Measurements from ENCODE around the gene CNP. TPM values are rescaled to one million over a fixed set of nuclear protein-coding genes. Genes with fewer than 3 reads are reported as not detected.
"Not testable (repeated sequence)": the region's sequence is repeated elsewhere in the genome, so short reads cannot be mapped to it uniquely, and the experiment has no call there.

Gene CNP
- total and polyA plus RNA-seq, 10 of the 15 experiments (the other 5 are each of a cell fraction or from before 2014, with no cell fraction given), result 1.8 to 60.7 (median 31.4) TPM

- TF ChIP-seq CREM (IDR thresholded peaks at IDR 0.05; ENCODE audit: low read depth), result peak; percentile 32; the same call in 1 of the 2 replicates
- TF ChIP-seq SUZ12 (IDR thresholded peaks at IDR 0.05; ENCODE audit: unreplicated experiment), result no peak
- TF ChIP-seq RELA (IDR thresholded peaks at IDR 0.05; ENCODE audit: borderline replicate concordance, partially characterized antibody), result no peak
- peak; percentile 92; the same call in 1 of the 2 replicates for TF ChIP-seq POLR2AphosphoS2 (IDR thresholded peaks at IDR 0.05; ENCODE audit: low read depth, low read length)
- TF ChIP-seq YBX1 (IDR thresholded peaks at IDR 0.05), result no peak
- peak; percentile 97 for TF ChIP-seq POLR2A (IDR thresholded peaks at IDR 0.05; ENCODE audit: low read depth, low read length)
- TF ChIP-seq BRCA1 (IDR thresholded peaks at IDR 0.05; ENCODE audit: low read depth, low read length), result no peak
- no peak for TF ChIP-seq MTA3 (IDR thresholded peaks at IDR 0.05; ENCODE audit: borderline replicate concordance, low read length)
Observed at GRCh38 chr17:41930009-41930832, 36.4 kb upstream of the CNP start, which contains the start of gene ODAD4 (continued).

GRCh38 chr17:41930833-41931156 is 35.8 kb upstream of the CNP start:
- H3K36me3 ChIP-seq (ENCODE audit: control insufficient read depth in 2 of 2, insufficient read depth in 2 of 2, low read length in 1 of 2); BruUV-seq (replicated peaks); H3K4me1 ChIP-seq (ENCODE audit: control insufficient read depth, insufficient read depth, low read length); H3K79me2 ChIP-seq (ENCODE audit: control insufficient read depth, insufficient read depth, low read length); H3K9me3 ChIP-seq (replicated peaks; ENCODE audit: control insufficient read depth, insufficient read depth, low read length); H3K27me3 ChIP-seq (replicated peaks in 1 of 2; ENCODE audit: control insufficient read depth in 2 of 2, insufficient read depth in 2 of 2, low read length in 1 of 2); H4K20me1 ChIP-seq (ENCODE audit: control insufficient read depth, insufficient read depth); H3K27ac ChIP-seq (ENCODE audit: control insufficient read depth, insufficient read depth); FAIRE-seq; DNase-seq (ENCODE audit: low read depth, low spot score); intact Hi-C loops (cut with micrococcal nuclease; ENCODE audit: unreplicated experiment); in situ Hi-C loops (cut with MboI): not testable (repeated sequence)
- TF ChIP-seq ZNF384 (IDR thresholded peaks at IDR 0.05; ENCODE audit: borderline replicate concordance, low read depth, low read length), result peak; percentile 14; the same call in 1 of the 2 replicates
- ChIA-PET CTCF (interaction anchor here (0.6 to 3.5 kb wide), 9 partner anchors 9 to 187 kb away, joined by 3 to 17 read pairs (median 5); partner anchors contain the start of genes ACLY, CNP, DHX58 and P3H4), POLR2A (interaction anchor here (0.6 to 4.8 kb wide), 18 partner anchors 9 to 443 kb away, joined by 3 to 52 read pairs (median 3); partner anchors contain the start of genes ACLY, CNP, DNAJC7 and NKIRAS2), RAD21 (ENCODE audit: unreplicated experiment) (interaction anchor here (0.7 to 3.4 kb wide), 13 partner anchors 9 to 292 kb away, joined by 3 to 23 read pairs (median 3); partner anchors contain the start of genes ACLY, CNP, DHX58 and JUP), SMC1A (ENCODE audit: uncharacterized antibody, unreplicated experiment) (interaction anchor here (0.6 to 3.2 kb wide), 4 partner anchors 8 to 1505 kb away, joined by 3 to 19 read pairs (median 6); partner anchors contain the start of gene ACLY)
- peak; percentile 36; the same call in 1 of the 3 replicates for ATAC-seq
- 54% methylated on average over 10 of the region's 18 CpGs for WGBS (ENCODE audit: insufficient coverage, insufficient replicate concordance, low lambda C conversion rate, missing lambda C conversion rate)
- Histone ChIP-seq H3K4me3 (peak overlapping the region; percentile 81), H3K9ac (ENCODE audit: control insufficient read depth, insufficient read depth, low read length) (peak overlapping the region; percentile 38; the same call in 1 of the 2 replicates), H3K4me2 (ENCODE audit: control insufficient read depth, insufficient read depth) (peak overlapping the region; percentile 98; the same call in 1 of the 2 replicates), H2AFZ (ENCODE audit: control insufficient read depth, low read depth, low read length) (peak overlapping the region; percentile 91)

- ChIA-PET CTCF (interaction anchor here (0.9 to 3.5 kb wide), 3 partner anchors 13 to 31 kb away, joined by 3 to 17 read pairs (median 3); partner anchors contain the start of gene ACLY), POLR2A (interaction anchor here (0.6 to 4.8 kb wide), 3 partner anchors 14 to 203 kb away, joined by 3 to 52 read pairs (median 5); partner anchors contain the start of gene ACLY), SMC1A (ENCODE audit: uncharacterized antibody, unreplicated experiment) (interaction anchor here (2.0 kb wide), 1 partner anchor 18 kb away, joined by 9 read pairs; no protein-coding TSS in a partner anchor)
- H3K9me3 ChIP-seq (replicated peaks; ENCODE audit: control insufficient read depth, insufficient read depth, low read length); intact Hi-C loops (cut with micrococcal nuclease; ENCODE audit: unreplicated experiment); H3K36me3 ChIP-seq (ENCODE audit: control insufficient read depth in 2 of 2, insufficient read depth in 2 of 2, low read length in 1 of 2); RAD21 ChIA-PET (ENCODE audit: unreplicated experiment); H3K27ac ChIP-seq (ENCODE audit: control insufficient read depth, insufficient read depth); H3K4me2 ChIP-seq (ENCODE audit: control insufficient read depth, insufficient read depth); H3K9ac ChIP-seq (ENCODE audit: control insufficient read depth, insufficient read depth, low read length); H3K79me2 ChIP-seq (ENCODE audit: control insufficient read depth, insufficient read depth, low read length); ATAC-seq; BruUV-seq (replicated peaks); H2AFZ ChIP-seq (ENCODE audit: control insufficient read depth, low read depth, low read length); H4K20me1 ChIP-seq (ENCODE audit: control insufficient read depth, insufficient read depth); FAIRE-seq; H3K4me1 ChIP-seq (ENCODE audit: control insufficient read depth, insufficient read depth, low read length); DNase-seq (ENCODE audit: low read depth, low spot score); in situ Hi-C loops (cut with MboI); H3K4me3 ChIP-seq; H3K27me3 ChIP-seq (replicated peaks in 1 of 2; ENCODE audit: control insufficient read depth in 2 of 2, insufficient read depth in 2 of 2, low read length in 1 of 2): not testable (repeated sequence)
- 70% methylated on average over 4 of the region's 4 CpGs for WGBS (ENCODE audit: insufficient coverage, insufficient replicate concordance, low lambda C conversion rate, missing lambda C conversion rate)
Observed at GRCh38 chr17:41931715-41932114, 34.9 kb upstream of the CNP start.
